Vagina (tissue), 2 donors: ENCODE data around the gene SLC35A3.

ENCODE experiments used
- POLR2A ChIP-seq, 2 donors: fragments of 450-650 bp; IDR thresholded peaks; one replicate each; pipeline ENCODE4 v1.6.1; 2017; ENCODE audit warnings: antibody characterized with exemption in 2 of 2, mild to moderate bottlenecking in 2 of 2, moderate library complexity in 2 of 2
- POLR2AphosphoS5 ChIP-seq, 2 donors: sonication (generic); formaldehyde crosslinking; IDR thresholded peaks; one replicate each; pipeline ENCODE4 v1.9.0; 2017; ENCODE audit warnings: antibody characterized with exemption in 2 of 2, mild to moderate bottlenecking in 2 of 2, low read depth in 1 of 2; ENCODE audit not compliant: insufficient read depth in 1 of 2

DNA sequence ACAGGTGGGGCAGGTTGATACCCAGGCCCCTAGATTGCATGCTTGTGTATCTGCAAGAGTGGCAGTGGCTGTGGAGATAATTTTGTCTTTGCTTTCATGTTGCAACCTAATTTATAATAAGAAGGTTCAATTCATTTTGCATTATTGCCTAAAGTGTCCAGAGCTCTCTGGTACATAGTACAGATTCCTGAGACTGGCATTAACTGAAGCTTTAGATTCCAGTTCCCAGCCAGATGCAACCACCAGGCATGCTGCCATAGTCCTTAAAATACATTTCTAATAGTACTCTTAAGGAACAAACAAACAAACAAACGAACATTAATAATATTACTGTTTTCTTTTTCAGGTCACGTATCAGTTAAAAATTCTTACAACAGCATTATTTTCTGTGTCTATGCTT, 36.9 kb downstream of the SLC35A3 start:
- TF ChIP-seq POLR2AphosphoS5 (IDR thresholded peaks at IDR 0.05; ENCODE audit: insufficient read depth in 1 of 2, low read depth in 1 of 2), result no peak
- TF ChIP-seq POLR2A (IDR thresholded peaks at IDR 0.05), result no peak
